B cell (primary cell): ENCODE results near the gene HEYL.

ENCODE experiments used
- CTCF ChIP-seq: fragments of 200-600 bp; IDR thresholded peaks from one replicate; pipeline ENCODE4 v1.8.0; 2022; ENCODE audit warnings: antibody characterized with exemption, mild to moderate bottlenecking
- EZH2 ChIP-seq: IDR thresholded peaks from 2 replicates; pipeline ENCODE4 v1.6.1; 2012; ENCODE audit warnings: borderline replicate concordance, low read depth, mild to moderate bottlenecking, moderate library complexity, low read length; ENCODE audit not compliant: insufficient read depth, poor library complexity, severe bottlenecking

GRCh38 chr1:39648496-39648895 is 9.1 kb upstream of the HEYL start:
- no peak for TF ChIP-seq EZH2
- no peak for TF ChIP-seq CTCF
